ENCODE data around the gene RASGRP4.
A peak's percentile ranks its signal among the peaks of the same experiment; 100 is the strongest.
"Not testable (repeated sequence)": the region's sequence is repeated elsewhere in the genome, so short reads cannot be mapped to it uniquely, and the experiment has no call there.

Gene RASGRP4

GRCh38 chr19:38417146-38417543 lies 8.9 kb downstream of the RASGRP4 start:
- DNase-seq = no peak

- no peak for DNase-seq
Observed at GRCh38 chr19:38413416-38413815, 12.6 kb downstream of the RASGRP4 start.

GRCh38 chr19:38412961-38413360 lies 13.1 kb downstream of the RASGRP4 start:
- no peak for DNase-seq

- DNase-seq = no peak
Observed at GRCh38 chr19:38412491-38412890, 13.5 kb downstream of the RASGRP4 start.

- not testable (repeated sequence) for DNase-seq
Observed at GRCh38 chr19:38411898-38412297, 14.1 kb downstream of the RASGRP4 start.

GRCh38 chr19:38411041-38411712 lies 14.8 kb downstream of the RASGRP4 start:
- no peak for DNase-seq

GRCh38 chr19:38410407-38410806 lies 15.6 kb downstream of the RASGRP4 start:
- not testable (repeated sequence) for DNase-seq

- DNase-seq = no peak
Observed at GRCh38 chr19:38409631-38410133, 16.3 kb downstream of the RASGRP4 start.

- DNase-seq = no peak
Observed at GRCh38 chr19:38405276-38405675, 20.7 kb downstream of the RASGRP4 start.

- DNase-seq = no peak
Observed at GRCh38 chr19:38404858-38405257, 21.2 kb downstream of the RASGRP4 start.

- DNase-seq = peak; percentile 97
Observed at GRCh38 chr19:38402967-38403674, 22.9 kb downstream of the RASGRP4 start, which contains the start of gene FAM98C. TSS of gene FAM98C (plus strand) at chr19:38403093. CDS start at chr19:38403154, 61 bp downstream.

- DNase-seq = no peak
Observed at GRCh38 chr19:38402623-38402966, 23.4 kb downstream of the RASGRP4 start.

GRCh38 chr19:38401148-38401547 lies 24.9 kb downstream of the RASGRP4 start:
- no peak for DNase-seq

GRCh38 chr19:38400361-38400760 lies 25.7 kb downstream of the RASGRP4 start:
- no peak for DNase-seq

GRCh38 chr19:38399537-38399936 lies 26.5 kb downstream of the RASGRP4 start:
- DNase-seq = no peak

GRCh38 chr19:38399081-38399480 lies 26.9 kb downstream of the RASGRP4 start:
- DNase-seq = no peak

GRCh38 chr19:38395381-38396114 lies 30.5 kb downstream of the RASGRP4 start:
- peak; percentile 51 for DNase-seq

- peak; percentile 51 for DNase-seq
Observed at GRCh38 chr19:38394488-38394887, 31.5 kb downstream of the RASGRP4 start.

- DNase-seq = no peak
Observed at GRCh38 chr19:38392707-38393308, 33.2 kb downstream of the RASGRP4 start.

- DNase-seq = no peak
Observed at GRCh38 chr19:38391911-38392464, 34.0 kb downstream of the RASGRP4 start.

GRCh38 chr19:38389957-38390924 lies 35.8 kb downstream of the RASGRP4 start:
- DNase-seq = no peak

All from right kidney (tissue), 1 donor.